SK-N-MC (cell line): ENCODE data around the gene FBLN1.
A peak's percentile ranks its signal among the peaks of the same experiment; 100 is the strongest.
"Not testable (repeated sequence)": the region's sequence is repeated elsewhere in the genome, so short reads cannot be mapped to it uniquely, and the experiment has no call there.

Source experiments
- DNase-seq: peaks from one replicate; pipeline ENCODE4 v3.0.0-alpha.2; 2011; ENCODE audit warnings: low read depth, low spot score
- H3K27ac ChIP-seq: fragments of 200-600 bp; sonication (generic); 2 replicates; pipeline ENCODE4 v1.5.1; 2016; ENCODE audit warnings: mixed run types
- H3K36me3 ChIP-seq: fragments of 200-600 bp; sonication (generic); 2 replicates; pipeline ENCODE4 v1.6.1; 2017; ENCODE audit warnings: antibody characterized with exemption, low read length, mixed read lengths; ENCODE audit not compliant: insufficient read depth
- H3K4me3 ChIP-seq: fragments of 200-600 bp; sonication (generic); 2 replicates; pipeline ENCODE4 v1.5.1; 2016
- H3K9ac ChIP-seq: fragments of 200-600 bp; sonication (generic); 2 replicates; pipeline ENCODE4 v1.8.0; 2017; ENCODE audit warnings: mixed run types, mixed read lengths; ENCODE audit not compliant: insufficient read length
- H3K9me3 ChIP-seq: fragments of 200-600 bp; sonication (generic); 2 replicates; pipeline ENCODE4 v1.6.1; 2017; ENCODE audit warnings: low read depth, mild to moderate bottlenecking, antibody characterized with exemption, low read length, moderate library complexity, mixed read lengths
- EZH2 ChIP-seq: fragments of 200-600 bp; sonication (generic); IDR thresholded peaks from one replicate; pipeline ENCODE4 v1.6.1; 2017; ENCODE audit warnings: antibody characterized with exemption
- FOXP2 ChIP-seq: optimal IDR thresholded peaks from 2 replicates; pipeline ENCODE3; 2011; ENCODE audit warnings: mild to moderate bottlenecking, moderate library complexity; ENCODE audit not compliant: insufficient read depth; ENCODE audit errors: extremely low read length, control extremely low read depth
- POLR2AphosphoS5 ChIP-seq: IDR thresholded peaks from 2 replicates; pipeline ENCODE4 v1.6.1; 2012; ENCODE audit warnings: mild to moderate bottlenecking, low read depth, low read length, borderline replicate concordance

FBLN1 gene

GRCh38 chr22:45460288-45461109 lies 42.2 kb upstream of the FBLN1 start:
- H3K27ac ChIP-seq = no peak overlapping the region
- TF ChIP-seq FOXP2 = no peak
- no peak for TF ChIP-seq EZH2
- no peak for TF ChIP-seq POLR2AphosphoS5
- no peaks in the 10 kb centered on the region for H3K36me3 ChIP-seq
- no peaks in the 10 kb centered on the region for H3K9me3 ChIP-seq
- no peak overlapping the region for H3K4me3 ChIP-seq
- H3K9ac ChIP-seq = no peak overlapping the region
- no peak for DNase-seq

DNA sequence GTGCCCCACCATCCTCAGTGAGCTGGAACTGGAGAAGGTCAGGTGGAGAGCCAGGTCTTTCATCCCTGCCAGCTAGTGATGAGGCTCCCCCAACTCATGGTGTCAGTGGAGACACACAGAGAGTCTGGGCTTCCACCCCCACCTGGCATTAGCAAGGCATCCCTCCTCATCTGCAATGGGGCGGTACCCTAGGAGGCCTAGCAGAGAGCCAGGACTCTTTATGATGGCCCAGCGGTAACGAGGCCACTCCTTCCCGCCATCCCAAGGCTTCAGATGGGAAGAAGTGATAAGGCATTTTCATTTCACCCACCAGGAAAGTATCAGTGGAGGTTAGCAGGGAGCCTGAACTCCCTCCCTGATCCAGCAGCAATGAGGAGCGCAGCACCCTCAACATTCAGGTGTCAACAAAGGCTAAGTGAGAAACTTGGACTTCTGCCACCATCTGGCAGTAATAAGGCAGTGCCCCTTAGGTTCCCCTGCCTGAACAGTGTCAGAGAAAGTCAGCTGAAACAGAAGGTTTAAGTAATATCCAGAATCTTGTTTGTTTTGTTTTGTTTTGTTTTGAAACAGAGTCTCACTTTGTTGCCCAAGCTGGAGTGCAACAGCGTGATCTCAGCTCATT lies 40.5 kb upstream of the FBLN1 start:
- no peak overlapping the region for H3K4me3 ChIP-seq
- no peak overlapping the region for H3K9ac ChIP-seq
- TF ChIP-seq EZH2 (no peak), POLR2AphosphoS5 (no peak), FOXP2 (no peak)
- H3K9me3 ChIP-seq = no peaks in the 10 kb centered on the region
- no peak for DNase-seq
- H3K36me3 ChIP-seq = no peaks in the 10 kb centered on the region
- H3K27ac ChIP-seq = no peak overlapping the region

- not testable (repeated sequence) for H3K4me3 ChIP-seq, H3K27ac ChIP-seq, H3K36me3 ChIP-seq, DNase-seq, H3K9ac ChIP-seq, H3K9me3 ChIP-seq
Measured at GRCh38 chr22:45463691-45464090, 39.0 kb upstream of the FBLN1 start.

- TF ChIP-seq FOXP2 (no peak), POLR2AphosphoS5 (no peak), EZH2 (no peak)
- no peak overlapping the region for H3K27ac ChIP-seq
- no peaks in the 10 kb centered on the region for H3K9me3 ChIP-seq
- no peak overlapping the region for H3K9ac ChIP-seq
- no peaks in the 10 kb centered on the region for H3K36me3 ChIP-seq
- no peak overlapping the region for H3K4me3 ChIP-seq
- DNase-seq = no peak
Measured at GRCh38 chr22:45465633-45466032, 37.0 kb upstream of the FBLN1 start.

GRCh38 chr22:45468872-45469271 lies 33.8 kb upstream of the FBLN1 start:
- Histone ChIP-seq H3K9ac (no peak overlapping the region), H3K9me3 (no peaks in the 10 kb centered on the region), H3K4me3 (no peak overlapping the region), H3K27ac (peak overlapping the region; percentile 64), H3K36me3 (no peaks in the 10 kb centered on the region)
- TF ChIP-seq EZH2 = no peak
- TF ChIP-seq POLR2AphosphoS5 = no peak
- no peak for TF ChIP-seq FOXP2
- DNase-seq = no peak

GRCh38 chr22:45469281-45470073 lies 33.2 kb upstream of the FBLN1 start:
- Histone ChIP-seq H3K9ac (peak overlapping the region; percentile 29), H3K27ac (peak overlapping the region; percentile 64), H3K9me3 (no peaks in the 10 kb centered on the region), H3K4me3 (no peak overlapping the region), H3K36me3 (no peaks in the 10 kb centered on the region)
- no peak for DNase-seq
- TF ChIP-seq FOXP2 (no peak), POLR2AphosphoS5 (no peak), EZH2 (no peak)

DNA sequence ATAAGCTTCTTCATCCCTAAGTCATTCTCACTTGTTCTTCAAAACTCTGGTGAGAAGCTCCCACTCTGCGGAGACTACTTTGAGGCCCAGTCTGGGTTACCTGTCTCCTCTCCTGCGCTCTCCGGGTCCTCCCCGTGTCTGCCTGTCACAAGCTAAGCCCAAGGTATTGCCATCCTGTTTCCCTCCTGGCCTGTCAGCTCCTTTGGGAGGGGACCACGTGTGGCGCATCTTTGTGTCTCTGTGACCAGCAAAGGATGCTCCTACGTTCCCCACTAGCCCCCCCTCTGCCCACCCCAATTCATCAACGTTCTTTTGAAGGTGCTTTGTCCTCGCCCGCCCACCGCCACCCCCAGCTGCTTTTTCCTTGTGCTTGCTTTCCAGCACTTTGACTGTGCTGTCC lies 31.8 kb upstream of the FBLN1 start:
- Histone ChIP-seq H3K4me3 (no peak overlapping the region), H3K9ac (no peak overlapping the region), H3K9me3 (no peaks in the 10 kb centered on the region), H3K27ac (no peak overlapping the region), H3K36me3 (no peaks in the 10 kb centered on the region)
- no peak for DNase-seq
- TF ChIP-seq FOXP2 = no peak
- no peak for TF ChIP-seq POLR2AphosphoS5
- TF ChIP-seq EZH2 = no peak

- Histone ChIP-seq H3K27ac (no peak overlapping the region), H3K9ac (no peak overlapping the region), H3K4me3 (no peak overlapping the region), H3K36me3 (no peaks in the 10 kb centered on the region), H3K9me3 (no peaks in the 10 kb centered on the region)
- no peak for DNase-seq
- TF ChIP-seq FOXP2 = no peak
Measured at GRCh38 chr22:45472426-45472825, 30.3 kb upstream of the FBLN1 start.
